PFSK-1 (cell line): Measurements from ENCODE around the gene ANKHD1.

Experiments
- FOXP2 ChIP-seq: optimal IDR thresholded peaks from 2 replicates; pipeline ENCODE3; 2011; ENCODE audit warnings: borderline replicate concordance, control low read depth, inconsistent platforms; ENCODE audit not compliant: insufficient read depth; ENCODE audit errors: extremely low read length, extremely low read depth
- POLR2AphosphoS5 ChIP-seq: IDR thresholded peaks from 2 replicates; pipeline ENCODE4 v1.6.1; 2012; ENCODE audit warnings: low read depth, mild to moderate bottlenecking, control low read depth, low read length, moderate library complexity
- REST ChIP-seq, 2 experiments: IDR thresholded peaks; 2 replicates each; pipeline versions ENCODE4 v1.6.1 to v1.8.0; 2011 to 2012; ENCODE audit warnings: low read depth in 2 of 2, low read length in 2 of 2, control low read depth in 1 of 2, inconsistent platforms in 1 of 2, mild to moderate bottlenecking in 1 of 2, moderate library complexity in 1 of 2; ENCODE audit not compliant: insufficient read depth in 1 of 2
- SIN3A ChIP-seq: IDR thresholded peaks from 2 replicates; pipeline ENCODE4 v1.6.1; 2012; ENCODE audit warnings: mild to moderate bottlenecking, low read length, moderate library complexity, borderline replicate concordance; ENCODE audit not compliant: insufficient read depth
- TAF1 ChIP-seq: IDR thresholded peaks from 2 replicates; pipeline ENCODE4 v1.6.1; 2012; ENCODE audit warnings: low read length, control low read depth, borderline replicate concordance; ENCODE audit not compliant: insufficient read depth

The ANKHD1 gene

GRCh38 chr5:140423609-140424008 lies 22.0 kb downstream of the ANKHD1 start:
- TF ChIP-seq SIN3A, result no peak
- no peak for TF ChIP-seq REST (IDR thresholded peaks at IDR 0.05; ENCODE audit: insufficient read depth in 1 of 2, low read depth in 2 of 2, low read length in 2 of 2)
- no peak for TF ChIP-seq FOXP2
- no peak for TF ChIP-seq TAF1
- no peak for TF ChIP-seq POLR2AphosphoS5

GRCh38 chr5:140424135-140424534 lies 22.5 kb downstream of the ANKHD1 start:
- no peak for TF ChIP-seq REST (IDR thresholded peaks at IDR 0.05; ENCODE audit: insufficient read depth in 1 of 2, low read depth in 2 of 2, low read length in 2 of 2)
- TF ChIP-seq TAF1, result no peak
- no peak for TF ChIP-seq POLR2AphosphoS5
- TF ChIP-seq FOXP2, result no peak
- no peak for TF ChIP-seq SIN3A

GRCh38 chr5:140429724-140430123 lies 28.1 kb downstream of the ANKHD1 start:
- TF ChIP-seq REST (IDR thresholded peaks at IDR 0.05; ENCODE audit: insufficient read depth in 1 of 2, low read depth in 2 of 2, low read length in 2 of 2) (no peak), SIN3A (no peak), FOXP2 (no peak)

GRCh38 chr5:140432212-140432611 lies 30.6 kb downstream of the ANKHD1 start:
- TF ChIP-seq TAF1 (no peak), SIN3A (no peak), POLR2AphosphoS5 (no peak), FOXP2 (no peak), REST (IDR thresholded peaks at IDR 0.05; ENCODE audit: insufficient read depth in 1 of 2, low read depth in 2 of 2, low read length in 2 of 2) (no peak)

GRCh38 chr5:140432916-140433315 lies 31.3 kb downstream of the ANKHD1 start:
- TF ChIP-seq TAF1 (no peak), POLR2AphosphoS5 (no peak), SIN3A (no peak), FOXP2 (no peak), REST (IDR thresholded peaks at IDR 0.05; ENCODE audit: insufficient read depth in 1 of 2, low read depth in 2 of 2, low read length in 2 of 2) (no peak)
